GM12872 (cell line): Measurements from ENCODE around the gene SLC17A3.

Experiments used
- TF ChIP-seq, protein P1 (sequence below): IDR thresholded peaks from 3 replicates; pipeline ENCODE4 v1.5.1; 2011; ENCODE audit warnings: low read depth, mild to moderate bottlenecking, low read length, moderate library complexity; ENCODE audit not compliant: insufficient read depth

SLC17A3 gene

GRCh38 chr6:25913741-25914140, 39.7 kb upstream of the SLC17A3 start:
- TF ChIP-seq, protein P1, sequence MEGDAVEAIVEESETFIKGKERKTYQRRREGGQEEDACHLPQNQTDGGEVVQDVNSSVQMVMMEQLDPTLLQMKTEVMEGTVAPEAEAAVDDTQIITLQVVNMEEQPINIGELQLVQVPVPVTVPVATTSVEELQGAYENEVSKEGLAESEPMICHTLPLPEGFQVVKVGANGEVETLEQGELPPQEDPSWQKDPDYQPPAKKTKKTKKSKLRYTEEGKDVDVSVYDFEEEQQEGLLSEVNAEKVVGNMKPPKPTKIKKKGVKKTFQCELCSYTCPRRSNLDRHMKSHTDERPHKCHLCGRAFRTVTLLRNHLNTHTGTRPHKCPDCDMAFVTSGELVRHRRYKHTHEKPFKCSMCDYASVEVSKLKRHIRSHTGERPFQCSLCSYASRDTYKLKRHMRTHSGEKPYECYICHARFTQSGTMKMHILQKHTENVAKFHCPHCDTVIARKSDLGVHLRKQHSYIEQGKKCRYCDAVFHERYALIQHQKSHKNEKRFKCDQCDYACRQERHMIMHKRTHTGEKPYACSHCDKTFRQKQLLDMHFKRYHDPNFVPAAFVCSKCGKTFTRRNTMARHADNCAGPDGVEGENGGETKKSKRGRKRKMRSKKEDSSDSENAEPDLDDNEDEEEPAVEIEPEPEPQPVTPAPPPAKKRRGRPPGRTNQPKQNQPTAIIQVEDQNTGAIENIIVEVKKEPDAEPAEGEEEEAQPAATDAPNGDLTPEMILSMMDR: no peak

DNA sequence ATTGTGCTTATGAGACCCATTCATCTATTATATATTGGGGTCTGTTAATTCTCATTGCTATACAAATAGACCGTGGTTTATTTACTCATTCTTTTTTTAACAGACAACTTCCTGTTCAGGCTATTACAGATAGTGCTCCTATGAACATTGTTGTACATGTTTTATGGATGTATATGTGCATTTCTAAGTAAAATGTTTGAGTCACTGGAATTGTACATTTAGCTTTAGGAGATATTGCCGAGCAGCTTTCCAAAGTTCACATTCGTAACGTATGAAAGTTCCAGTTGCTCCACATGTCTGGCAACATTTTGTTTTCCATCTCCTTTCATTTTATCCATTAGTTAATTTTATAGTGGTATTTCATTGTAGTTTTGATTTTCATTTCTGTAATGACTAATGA, 37.3 kb upstream of the SLC17A3 start:
- TF ChIP-seq, protein P1: no peak

DNA sequence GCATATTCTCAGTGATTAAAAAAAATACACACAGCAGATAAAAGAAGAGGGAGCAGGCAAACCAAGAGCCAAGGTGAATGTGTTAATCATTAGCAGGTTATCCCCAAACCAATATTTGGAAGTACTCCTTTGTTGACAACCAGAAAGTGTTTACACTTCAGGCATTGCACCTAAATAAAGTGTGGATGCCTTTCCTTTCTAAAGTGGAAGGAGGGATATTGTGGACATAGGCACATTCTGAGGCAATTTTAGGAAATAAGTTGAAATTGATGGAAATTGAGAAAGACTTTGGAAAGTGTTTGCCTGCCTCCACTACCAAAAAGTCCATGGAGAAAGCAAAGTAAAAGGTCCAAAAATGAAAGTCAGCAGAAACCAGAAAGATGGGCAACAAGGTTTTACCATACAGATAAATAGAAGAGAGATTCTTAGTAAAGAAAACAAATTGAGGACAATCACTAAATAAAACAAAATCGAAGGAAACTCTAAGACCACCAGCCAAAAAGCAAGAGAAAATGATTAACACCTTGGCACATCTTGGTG, 33.5 kb upstream of the SLC17A3 start:
- TF ChIP-seq, protein P1: no peak

DNA sequence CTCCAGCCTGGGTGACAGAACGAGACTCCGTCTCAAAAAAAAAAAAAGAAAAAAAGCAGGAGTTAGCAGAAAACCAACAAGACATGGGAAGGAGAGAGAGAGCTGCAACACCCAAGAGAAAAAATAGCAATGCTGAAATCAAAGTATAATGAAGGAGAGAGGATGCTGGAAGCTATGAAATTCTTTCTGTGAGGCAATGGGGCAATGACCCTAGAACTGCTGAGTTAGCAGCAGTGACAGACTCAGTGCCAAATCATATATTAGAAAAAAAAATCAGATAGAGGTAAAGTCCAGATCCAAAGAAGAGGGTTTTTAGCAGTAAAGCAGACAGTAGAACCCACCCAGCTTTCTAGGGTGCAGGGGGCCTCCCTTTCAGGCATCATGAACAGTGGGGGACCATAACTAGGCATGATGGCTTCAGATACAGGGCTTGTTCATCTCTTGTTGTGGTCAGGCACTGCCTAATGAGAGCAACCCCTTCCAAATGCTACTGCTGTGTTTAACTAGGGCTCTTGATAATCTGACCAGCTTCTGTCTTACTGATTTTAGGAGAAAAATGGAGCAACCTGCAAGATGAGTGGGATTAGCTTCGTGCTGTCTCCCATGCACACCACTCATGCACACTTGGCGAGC, 29.5 kb upstream of the SLC17A3 start:
- TF ChIP-seq, protein P1: no peak

DNA sequence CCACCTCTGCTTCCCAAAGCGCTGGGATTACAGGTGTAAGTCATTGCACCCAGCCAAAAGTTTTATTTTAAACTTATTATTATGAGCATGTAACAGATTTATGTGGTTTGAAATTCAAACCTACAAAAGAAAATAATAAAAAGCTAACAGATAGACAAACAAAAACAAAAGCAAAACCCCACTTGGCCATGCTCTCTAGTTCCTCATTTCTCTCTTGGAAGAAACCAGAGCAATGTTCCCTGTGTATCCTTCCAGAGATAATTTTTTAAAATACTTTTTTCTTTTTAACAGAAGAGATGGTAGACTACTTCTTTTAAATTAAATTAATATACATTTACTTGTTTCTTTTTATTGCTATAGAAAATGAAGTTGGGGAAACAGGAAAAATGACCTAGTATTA, 28.0 kb upstream of the SLC17A3 start:
- TF ChIP-seq, protein P1: no peak

- TF ChIP-seq, protein P1: no peak
Observed at GRCh38 chr6:25900843-25901242, 26.8 kb upstream of the SLC17A3 start.

- TF ChIP-seq, protein P1: no peak
Observed at GRCh38 chr6:25899580-25900408, 25.8 kb upstream of the SLC17A3 start.
